IMR-90 (cell line): ENCODE data around the gene EIF5A2. TPM values are rescaled to one million over a fixed set of nuclear protein-coding genes. Genes with fewer than 3 reads are reported as not detected.

ENCODE experiments used
- ATAC-seq: fragments of 200-7000 bp; cut with Tn5 transposase; 2 replicates; pipeline ENCODE4 v1.9.1; 2020; ENCODE audit warnings: low read depth, mild to moderate bottlenecking, moderate library complexity
- BruUV-seq: library from RNA; stranded (reverse); fragments of 400-500 nt; replicated peaks from 2 replicates; lab custom pipeline; 2021; lab: Mats Ljungman, UMichigan
- CTCF ChIA-PET: fragments of 300-600 bp; formaldehyde crosslinking; extraction: SDS; loops from one replicate; lab custom pipeline; 2021; ENCODE audit warnings: antibody characterized with exemption; lab: Yijun Ruan, JAX
- POLR2A ChIA-PET: fragments of 300-600 bp; sonication (Branson Sonifier 250); formaldehyde crosslinking; loops from one replicate; lab custom pipeline; 2022; ENCODE audit warnings: antibody characterized with exemption; ENCODE audit not compliant: unreplicated experiment; lab: Charles Lee
- DNase-seq: peaks from one replicate; pipeline ENCODE4 v3.0.0; 2013
- H2AFZ ChIP-seq: replicated peaks from 2 replicates; pipeline ENCODE3; 2013; ENCODE audit warnings: low read length, mild to moderate bottlenecking; ENCODE audit not compliant: poor library complexity
- H2AK5ac ChIP-seq: 2 replicates; pipeline ENCODE4 v1.6.1; 2013; ENCODE audit warnings: low read depth, low read length, inconsistent platforms
- H2AK9ac ChIP-seq: replicated peaks from 2 replicates; pipeline ENCODE3; 2013; ENCODE audit warnings: mild to moderate bottlenecking, low read depth, low read length, moderate library complexity; ENCODE audit not compliant: poor library complexity
- H2BK120ac ChIP-seq: 2 replicates; pipeline ENCODE4 v1.6.1; 2013; ENCODE audit warnings: low read depth, low read length, inconsistent platforms
- H2BK15ac ChIP-seq: 3 replicates; pipeline ENCODE4 v1.6.1; 2013; ENCODE audit warnings: low read depth, low read length, inconsistent platforms
- H2BK20ac ChIP-seq: 2 replicates; pipeline ENCODE4 v1.6.1; 2013; ENCODE audit warnings: low read depth, mild to moderate bottlenecking, inconsistent platforms, low read length, moderate library complexity
- H2BK5ac ChIP-seq: 2 replicates; pipeline ENCODE4 v1.6.1; 2013; ENCODE audit warnings: mild to moderate bottlenecking, low read depth, low read length, inconsistent platforms; ENCODE audit not compliant: poor library complexity, severe bottlenecking
- H3K14ac ChIP-seq: replicated peaks from 2 replicates; pipeline ENCODE4 v1.6.1; 2013; ENCODE audit warnings: low read depth, low read length, inconsistent platforms
- H3K18ac ChIP-seq: 2 replicates; pipeline ENCODE4 v1.6.1; 2013; ENCODE audit warnings: low read depth, low read length, control low read depth
- H3K23ac ChIP-seq: 2 replicates; pipeline ENCODE4 v1.6.1; 2013; ENCODE audit warnings: low read depth, low read length, inconsistent platforms
- H3K27ac ChIP-seq: 2 replicates; pipeline ENCODE4 v1.5.1; 2013; ENCODE audit warnings: mild to moderate bottlenecking, control low read depth, low read length; ENCODE audit not compliant: insufficient read depth
- H3K27me3 ChIP-seq: 2 replicates; pipeline ENCODE4 v1.6.1; 2013; ENCODE audit warnings: low read length; ENCODE audit not compliant: control insufficient read depth, insufficient read depth
- H3K36me3 ChIP-seq: 2 replicates; pipeline ENCODE4 v1.6.1; 2013; ENCODE audit warnings: low read length, mixed read lengths; ENCODE audit not compliant: control insufficient read depth, insufficient read depth
- H3K4ac ChIP-seq: 2 replicates; pipeline ENCODE4 v1.6.1; 2013; ENCODE audit warnings: low read depth, low read length, inconsistent platforms
- H3K4me1 ChIP-seq: 2 replicates; pipeline ENCODE4 v1.6.1; 2013; ENCODE audit warnings: low read length, mixed read lengths; ENCODE audit not compliant: control insufficient read depth, insufficient read depth
- H3K4me2 ChIP-seq: 2 replicates; pipeline ENCODE4 v1.6.1; 2013; ENCODE audit warnings: low read depth, mild to moderate bottlenecking, control low read depth, low read length, moderate library complexity
- H3K4me3 ChIP-seq: 2 replicates; pipeline ENCODE4 v1.5.1; 2013; ENCODE audit warnings: low read depth, mild to moderate bottlenecking, control low read depth, low read length, moderate library complexity; ENCODE audit not compliant: insufficient read depth
- H3K56ac ChIP-seq: 2 replicates; pipeline ENCODE4 v1.6.1; 2013; ENCODE audit warnings: low read length, inconsistent platforms; ENCODE audit not compliant: insufficient read depth; ENCODE audit errors: extremely low read depth
- H3K79me1 ChIP-seq, 2 experiments: 2 replicates each; pipeline ENCODE4 v1.6.1; 2013; ENCODE audit warnings: low read length in 2 of 2, inconsistent platforms in 1 of 2, low read depth in 1 of 2
- H3K9ac ChIP-seq: 2 replicates; pipeline ENCODE4 v1.6.1; 2013; ENCODE audit warnings: low read depth, low read length, control low read depth
- H3K9me1 ChIP-seq: 2 replicates; pipeline ENCODE4 v1.6.1; 2013; ENCODE audit warnings: low read length, inconsistent platforms; ENCODE audit not compliant: insufficient read depth
- H3K9me3 ChIP-seq: 2 replicates; pipeline ENCODE4 v1.6.1; 2013; ENCODE audit warnings: low read length; ENCODE audit not compliant: control insufficient read depth, insufficient read depth
- H4K20me1 ChIP-seq: 2 replicates; pipeline ENCODE4 v1.6.1; 2013; ENCODE audit warnings: low read length, inconsistent platforms; ENCODE audit not compliant: insufficient read depth
- H4K5ac ChIP-seq: 2 replicates; pipeline ENCODE4 v1.6.1; 2013; ENCODE audit warnings: mild to moderate bottlenecking, low read depth, low read length, control low read depth
- H4K8ac ChIP-seq, 2 experiments: 2 replicates each; pipeline ENCODE4 v1.6.1; 2013; ENCODE audit warnings: low read depth in 2 of 2, low read length in 2 of 2, control low read depth in 1 of 2, inconsistent platforms in 1 of 2
- H4K91ac ChIP-seq: 2 replicates; pipeline ENCODE4 v1.6.1; 2013; ENCODE audit warnings: low read depth, low read length, inconsistent platforms; ENCODE audit not compliant: insufficient read depth
- MAFK ChIP-seq: IDR thresholded peaks from 2 replicates; pipeline ENCODE4 v1.6.1; 2012; ENCODE audit warnings: low read depth, low read length, improper control_type of control experiment
- NFE2L2 ChIP-seq: fragments of 150-350 bp; IDR thresholded peaks from 2 replicates; pipeline ENCODE4 v1.6.1; 2016; ENCODE audit warnings: low read depth, mild to moderate bottlenecking, low read length
- USF2 ChIP-seq: fragments of 150-350 bp; IDR thresholded peaks from 2 replicates; pipeline ENCODE4 v1.6.1; 2017; ENCODE audit warnings: mild to moderate bottlenecking, antibody characterized with exemption, low read length, low read depth
- WGBS, 2 experiments: methylation state at CpG; one replicate each; pipeline versions ENCODE4 v1.1.5 to v1.1.7; 2013; ENCODE audit warnings: missing lambda C conversion rate in 2 of 2; ENCODE audit not compliant: insufficient read length in 1 of 2; ENCODE audit errors: extremely low coverage in 2 of 2; 5-methylcytosine and 5-hydroxymethylcytosine counted together
- dilution Hi-C: fragments of 300-500 bp; cut with HindIII; formaldehyde crosslinking; loops from one replicate; pipeline ENCODE4 v1.14.3; 2018; ENCODE audit warnings: low sequenced_read_pairs; ENCODE audit not compliant: unreplicated experiment
- in situ Hi-C: fragments of 300-500 bp; cut with MboI; formaldehyde crosslinking; loops from 3 replicates; pipeline ENCODE4 v1.14.3; 2019; ENCODE audit warnings: low sequenced_read_pairs, inconsistent platforms, mixed read lengths
- intact Hi-C: fragments of 100-400 bp; cut with micrococcal nuclease; formaldehyde crosslinking; loops from 2 replicates; pipeline ENCODE4 v1.10.0; 2022
- polyA plus RNA-seq, 3 experiments: library from polyadenylated mRNA; depleted of rRNA; stranded (reverse); fragments of >200 nt; gene quantifications; 2 replicates each; pipeline ENCODE4 v1.2.3, GENCODE V29; 2012; ENCODE audit warnings: low replicate concordance in 1 of 3
- total RNA-seq: library from RNA; depleted of rRNA; stranded (reverse); fragments of >200 nt; gene quantifications from 2 replicates; pipeline ENCODE4 v1.2.3, GENCODE V29; 2012

The EIF5A2 gene
- total and polyA plus RNA-seq, 2 of the 4 experiments (the other 2 are of a cell fraction) = 7.7 to 7.8 TPM

GRCh38 chr3:170914212-170914611 is 5.8 kb upstream of the EIF5A2 start:
- BruUV-seq = no TSS peak

More at GRCh38 chr3:170914212-170914611, 5.8 kb upstream of the EIF5A2 start:
- 100% methylated on average over 2 of the region's 5 CpGs; no CpG with 5 or more reads in 1 of the 2 experiments for WGBS, 2 experiments
- no peak overlapping the region for H2AK9ac ChIP-seq
- dilution Hi-C loops (no loop called here), intact Hi-C loops (no loop called here), in situ Hi-C loops (no loop called here)
- no peak overlapping the region for H3K27ac ChIP-seq
- no peak overlapping the region for H3K4me2 ChIP-seq
- ChIA-PET POLR2A (no interaction called here), CTCF (no interaction called here)
- H3K36me3 ChIP-seq = no peaks in the 10 kb centered on the region
- peaks cover 3% of the 10 kb centered on the region for H3K4me1 ChIP-seq
- 0 out of 2 replicates have a peak overlapping the region, but pooled peaks have one; percentile 34 for H2BK20ac ChIP-seq
- peaks cover 2% of the 10 kb centered on the region; the same call in 1 of the 2 replicates for H4K20me1 ChIP-seq
- H3K27me3 ChIP-seq = no peaks in the 10 kb centered on the region
- ATAC-seq (no peak), DNase-seq (no peak)
- H3K79me1 ChIP-seq = no peaks in the 10 kb centered on the region
- no peak overlapping the region for H3K9ac ChIP-seq
- H4K8ac ChIP-seq = 0 out of 4 replicates have a peak overlapping the region, but pooled peaks of 1 of the 2 experiments have one; percentile 34
- H3K4ac ChIP-seq = no peak overlapping the region
- H3K23ac ChIP-seq = no peak overlapping the region
- peaks cover 8% of the 10 kb centered on the region for H3K9me3 ChIP-seq
- 0 out of 2 replicates have a peak, but pooled peaks cover 1% of the 10 kb centered on the region for H3K9me1 ChIP-seq
- H2BK15ac ChIP-seq = no peak overlapping the region
- no peak overlapping the region for H2AFZ ChIP-seq
- no peak overlapping the region for H2BK5ac ChIP-seq
- no peak overlapping the region for H3K4me3 ChIP-seq
- H4K5ac ChIP-seq = no peak overlapping the region
- H3K18ac ChIP-seq = no peak overlapping the region
- H4K91ac ChIP-seq = no peak overlapping the region
- no peak overlapping the region for H3K56ac ChIP-seq
- no peak overlapping the region for H3K14ac ChIP-seq
- H2BK120ac ChIP-seq = no peak overlapping the region
- TF ChIP-seq MAFK (peak; percentile 45; the same call in 1 of the 2 replicates), USF2 (no peak), NFE2L2 (no peak)
- H2AK5ac ChIP-seq = no peak overlapping the region
